A549 (cell line): ENCODE data around the gene KRT84.
"Not testable (repeated sequence)": the region's sequence is repeated elsewhere in the genome, so short reads cannot be mapped to it uniquely, and the experiment has no call there.

Source experiments
- BCL3 ChIP-seq: fragments of >200 bp; sonication (Bioruptor Twin); formaldehyde crosslinking; IDR thresholded peaks from 3 replicates; pipeline ENCODE4 v1.6.1; 2016
- CHD2 ChIP-seq: fragments of 150-350 bp; IDR thresholded peaks from 2 replicates; pipeline ENCODE4 v1.6.1; 2014; ENCODE audit warnings: low read length; ENCODE audit not compliant: partially characterized antibody
- CTCF ChIP-seq: fragments of >200 bp; sonication (Bioruptor Twin); formaldehyde crosslinking; IDR thresholded peaks from 3 replicates; pipeline ENCODE4 v1.5.1; 2016
- JUN ChIP-seq, 2 experiments: fragments of >200 bp; sonication (Bioruptor Twin); formaldehyde crosslinking; IDR thresholded peaks; 2 replicates in 1 of 2; 3 replicates in 1 of 2; pipeline ENCODE4 v1.6.1; 2016 to 2017
- MAFK ChIP-seq: fragments of 450-650 bp; IDR thresholded peaks from 2 replicates; pipeline ENCODE4 v1.6.1; 2014; ENCODE audit not compliant: partially characterized antibody
- MAX ChIP-seq: IDR thresholded peaks from 2 replicates; pipeline ENCODE4 v1.6.1; 2012
- NR3C1 ChIP-seq: fragments of >200 bp; sonication (Bioruptor Twin); formaldehyde crosslinking; IDR thresholded peaks from 3 replicates; pipeline ENCODE4 v1.6.1; 2017
- POLR2A ChIP-seq: IDR thresholded peaks from 2 replicates; pipeline ENCODE4 v1.6.1; 2012; ENCODE audit warnings: mild to moderate bottlenecking, low read length
- REST ChIP-seq: fragments of 200-600 bp; sonication (generic); IDR thresholded peaks from 2 replicates; pipeline ENCODE4 v1.6.1; 2016; ENCODE audit warnings: antibody characterized with exemption, mild to moderate bottlenecking, moderate library complexity

- TF ChIP-seq JUN (IDR thresholded peaks at IDR 0.05); NR3C1; CHD2; POLR2A; MAX; REST; BCL3; MAFK; CTCF: not testable (repeated sequence)
These were observed 40.4 kb downstream of the KRT84 start for GRCh38 chr12:52345041-52345440.
